ENCODE data around the gene YKT6. TPM values are rescaled to one million over a fixed set of nuclear protein-coding genes. Genes with fewer than 3 reads are reported as not detected.

YKT6 gene
- total RNA-seq, 2 donors from 2014 or later: 56.7 to 71.8 TPM

- intact Hi-C loops (cut with DNase I): no loop called here
- peak; percentile 62 for DNase-seq (ENCODE audit: low spot score)
Observed at GRCh38 chr7:44224080-44224973, 23.5 kb downstream of the YKT6 start.

GRCh38 chr7:44224974-44225565, 24.3 kb downstream of the YKT6 start:
- intact Hi-C loops (cut with DNase I): no loop called here
- DNase-seq (ENCODE audit: low spot score): no peak

DNA sequence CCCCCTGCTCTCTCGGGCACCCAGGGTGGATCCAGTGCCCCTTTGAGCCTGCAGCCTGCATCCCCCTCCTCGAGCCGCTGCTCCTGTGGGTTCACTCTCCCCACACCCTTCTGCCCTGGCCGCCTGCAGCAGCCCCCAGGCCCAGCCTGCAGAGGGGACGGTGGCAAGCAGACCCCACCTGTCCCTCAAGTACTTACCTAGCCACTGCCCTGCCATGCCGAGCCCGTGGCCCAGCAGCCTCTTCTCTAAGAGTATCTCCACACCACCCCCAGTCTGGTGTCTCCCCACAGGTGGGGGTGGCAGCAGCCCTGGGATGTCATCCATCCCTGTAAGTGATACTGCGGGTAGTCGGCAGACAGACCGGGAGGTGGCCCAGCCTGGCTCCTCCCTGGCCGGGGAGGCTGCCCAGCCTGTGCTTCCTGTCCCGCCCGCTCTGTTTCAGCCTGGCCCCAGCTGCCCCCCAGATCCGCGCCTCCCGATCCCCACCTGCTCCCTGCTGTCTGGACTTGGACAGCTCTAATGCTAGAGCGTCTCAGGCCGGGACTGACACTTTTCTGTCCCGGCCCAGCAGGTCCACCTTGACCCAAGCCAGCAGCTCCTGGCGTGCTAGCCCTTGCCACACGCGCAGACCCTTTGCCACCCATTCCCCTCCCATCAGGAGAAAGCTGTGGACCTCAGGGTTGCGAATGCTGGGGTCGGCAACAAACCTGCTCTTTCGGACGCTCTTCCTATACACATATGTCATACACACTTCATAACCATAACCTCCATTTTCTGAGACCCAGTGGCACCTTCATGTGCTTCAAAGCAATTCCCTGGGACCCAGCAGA, 25.0 kb downstream of the YKT6 start:
- DNase-seq (ENCODE audit: low spot score): no peak
- intact Hi-C loops (cut with DNase I): no loop called here

DNA sequence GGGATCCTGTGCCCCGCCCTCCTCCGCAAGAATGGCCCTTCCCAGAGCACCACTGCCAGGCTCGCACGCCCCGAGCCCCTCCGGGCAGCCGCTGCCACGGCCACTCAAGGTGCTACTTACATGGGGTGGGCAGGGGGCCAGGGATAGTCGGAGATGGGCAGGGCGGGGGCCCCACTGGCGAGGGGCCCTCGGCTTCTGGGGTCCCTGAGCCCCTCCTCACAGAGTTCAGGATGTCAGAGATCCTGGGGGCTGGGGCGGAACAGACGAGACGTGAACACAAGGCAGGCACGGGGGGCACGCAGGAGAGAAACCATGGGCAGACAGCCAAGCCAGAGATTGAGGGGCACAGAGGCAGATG, 25.6 kb downstream of the YKT6 start:
- intact Hi-C loops (cut with DNase I): no loop called here

DNA sequence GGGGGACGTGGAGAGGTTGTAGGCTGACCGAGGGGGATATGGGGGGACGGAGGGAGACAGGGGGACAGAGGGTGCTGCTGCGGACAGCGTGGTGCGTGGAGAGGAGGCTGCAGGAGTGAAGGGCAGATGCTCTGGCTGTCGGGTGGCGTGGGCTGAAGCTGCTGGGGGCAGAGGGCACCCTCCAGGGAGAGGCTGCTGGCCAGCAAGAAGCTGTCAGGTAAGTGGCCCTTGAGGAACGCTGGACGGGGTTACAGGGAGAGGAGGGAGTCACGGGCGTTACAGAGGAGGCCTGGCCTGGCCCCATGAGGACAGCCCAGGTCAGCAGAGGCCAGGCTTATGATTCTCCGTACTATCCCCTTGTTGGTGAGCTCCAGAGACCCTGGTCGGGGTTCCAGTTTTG, 27.1 kb downstream of the YKT6 start:
- DNase-seq (ENCODE audit: low spot score): no peak
- intact Hi-C loops (cut with DNase I): no loop called here

More for the DNA sequence above, 25.6 kb downstream of the YKT6 start:
- no peak for DNase-seq (ENCODE audit: low spot score)

DNA sequence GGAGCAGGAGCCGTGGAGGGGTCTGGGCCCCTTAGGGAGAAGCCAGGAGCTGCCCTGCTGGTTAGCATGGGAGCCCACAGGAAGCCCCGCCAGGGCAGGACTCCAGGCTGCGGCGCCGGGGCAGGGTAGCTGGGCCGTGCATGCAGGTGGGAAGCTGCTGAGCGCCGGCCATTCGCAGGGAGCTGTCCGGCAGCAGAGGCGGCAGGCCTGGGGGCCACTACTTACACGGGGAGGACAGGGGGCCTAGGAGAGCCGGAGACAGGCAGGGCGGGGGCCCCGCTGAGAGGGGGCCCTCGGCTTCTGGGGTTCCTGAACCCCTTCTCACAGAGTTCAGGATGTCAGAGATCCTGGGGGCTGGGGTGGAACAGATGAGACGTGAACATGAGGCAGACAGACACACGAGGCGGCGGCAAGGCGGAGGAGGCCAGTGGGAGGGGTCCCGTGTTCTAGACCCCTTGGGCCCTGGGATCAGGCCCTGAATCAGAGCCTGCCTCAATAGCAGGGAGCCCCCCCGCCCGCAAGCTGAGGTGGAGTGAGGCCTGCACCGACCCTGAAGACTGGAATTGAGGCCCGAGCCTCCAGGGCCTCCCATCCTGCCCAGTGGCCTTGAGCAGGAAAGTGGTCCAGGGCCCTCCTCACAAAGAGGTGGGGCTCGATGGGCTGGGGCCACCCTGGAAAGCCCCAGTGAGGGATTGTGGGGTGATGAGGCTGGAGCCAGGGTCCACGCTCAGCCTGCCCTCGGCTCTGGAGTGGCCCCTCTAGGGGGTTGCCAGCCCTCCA, 28.0 kb downstream of the YKT6 start:
- intact Hi-C loops (cut with DNase I): no loop called here

DNA sequence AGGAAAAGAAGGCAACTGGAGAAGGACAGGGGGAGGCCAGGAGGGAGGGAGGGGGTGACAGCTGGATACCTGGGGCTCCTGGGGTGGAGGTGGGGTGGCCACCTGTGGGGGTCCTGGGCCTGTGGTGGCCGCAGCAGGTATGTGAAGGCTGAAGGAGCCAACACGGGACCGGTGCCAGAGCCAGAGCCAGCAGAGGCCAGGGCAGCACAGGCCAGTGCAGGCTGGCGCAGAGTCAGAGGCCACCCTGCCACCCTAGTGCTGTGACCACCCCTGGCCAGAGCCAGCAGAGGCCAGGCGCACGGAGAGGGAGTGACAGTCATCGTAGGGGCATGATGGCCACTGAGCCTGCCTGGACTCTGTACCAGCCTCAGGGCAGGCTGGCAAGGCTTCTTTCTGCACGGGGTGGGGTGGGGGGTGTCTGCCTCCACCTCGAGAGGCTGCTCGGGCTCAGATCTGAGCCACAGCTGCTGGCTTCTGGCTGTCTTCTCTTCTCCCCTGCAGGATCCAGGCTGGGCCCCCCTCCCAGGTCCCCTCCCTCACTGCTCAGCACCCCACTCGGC, 28.8 kb downstream of the YKT6 start:
- intact Hi-C loops (cut with DNase I): no loop called here
- DNase-seq (ENCODE audit: low spot score): no peak

More for the DNA sequence above, 28.0 kb downstream of the YKT6 start:
- DNase-seq (ENCODE audit: low spot score): no peak

DNA sequence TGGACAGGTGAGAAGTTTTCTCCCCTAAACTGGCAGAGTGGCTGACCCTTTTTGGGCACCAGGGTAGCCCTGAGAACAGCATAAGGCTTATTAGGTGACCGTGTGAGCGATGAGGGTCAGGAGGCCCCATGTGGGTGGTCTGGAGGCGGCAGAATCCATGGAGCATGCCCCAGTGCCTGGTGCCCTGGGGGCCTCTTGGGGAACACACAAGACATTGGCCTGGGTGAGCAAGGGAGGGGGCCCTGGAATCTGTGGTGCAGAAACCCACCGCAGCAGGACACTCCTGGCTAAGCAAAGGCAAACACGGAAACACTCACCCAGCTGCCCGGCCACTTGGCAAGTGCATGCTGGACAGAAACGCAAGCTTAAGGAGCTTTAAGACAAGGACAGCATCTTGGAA, 29.5 kb downstream of the YKT6 start:
- intact Hi-C loops (cut with DNase I): no loop called here
- DNase-seq (ENCODE audit: low spot score): no peak

DNA sequence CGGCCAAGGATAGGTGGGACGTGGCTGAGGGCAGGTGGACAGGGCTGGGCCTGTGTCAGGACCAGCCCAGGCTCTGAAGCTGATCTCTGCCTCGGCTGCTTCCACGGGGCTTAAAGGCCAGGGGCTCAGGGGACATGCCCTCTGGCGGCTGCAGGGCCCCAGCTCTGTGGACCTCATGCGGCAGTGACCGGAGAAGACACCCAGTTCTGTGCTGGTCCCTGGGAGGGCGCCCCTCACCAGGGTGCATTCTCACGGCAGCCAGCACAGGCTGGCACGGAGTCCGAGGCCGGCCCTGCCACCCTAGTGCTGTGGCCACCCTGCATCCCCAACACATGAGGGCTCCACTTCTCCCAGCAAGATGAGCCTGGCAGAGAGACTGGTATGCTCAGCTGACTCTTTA, 30.3 kb downstream of the YKT6 start:
- intact Hi-C loops (cut with DNase I): no loop called here
- DNase-seq (ENCODE audit: low spot score): no peak

DNA sequence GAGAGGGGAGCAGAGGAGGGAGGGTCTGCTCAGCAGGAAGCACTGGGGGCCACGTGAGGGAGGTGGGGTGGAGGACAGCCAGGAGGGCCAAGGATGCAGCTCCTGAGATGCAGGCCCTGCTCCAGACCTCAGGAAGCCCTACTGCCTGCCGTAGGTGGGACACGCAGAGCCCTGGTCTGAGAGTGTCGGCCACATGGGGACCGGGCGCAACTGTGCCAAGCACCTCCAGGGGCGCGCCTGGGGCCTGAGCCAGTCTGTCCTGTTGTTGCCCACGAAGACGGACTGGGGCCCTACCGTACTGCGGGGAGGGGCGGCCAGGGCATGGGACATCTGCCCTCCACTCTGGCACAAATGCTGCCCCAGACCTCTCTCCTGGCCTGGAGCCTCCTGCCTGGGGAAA, 31.6 kb downstream of the YKT6 start:
- DNase-seq (ENCODE audit: low spot score): no peak
- intact Hi-C loops (cut with DNase I): no loop called here

DNA sequence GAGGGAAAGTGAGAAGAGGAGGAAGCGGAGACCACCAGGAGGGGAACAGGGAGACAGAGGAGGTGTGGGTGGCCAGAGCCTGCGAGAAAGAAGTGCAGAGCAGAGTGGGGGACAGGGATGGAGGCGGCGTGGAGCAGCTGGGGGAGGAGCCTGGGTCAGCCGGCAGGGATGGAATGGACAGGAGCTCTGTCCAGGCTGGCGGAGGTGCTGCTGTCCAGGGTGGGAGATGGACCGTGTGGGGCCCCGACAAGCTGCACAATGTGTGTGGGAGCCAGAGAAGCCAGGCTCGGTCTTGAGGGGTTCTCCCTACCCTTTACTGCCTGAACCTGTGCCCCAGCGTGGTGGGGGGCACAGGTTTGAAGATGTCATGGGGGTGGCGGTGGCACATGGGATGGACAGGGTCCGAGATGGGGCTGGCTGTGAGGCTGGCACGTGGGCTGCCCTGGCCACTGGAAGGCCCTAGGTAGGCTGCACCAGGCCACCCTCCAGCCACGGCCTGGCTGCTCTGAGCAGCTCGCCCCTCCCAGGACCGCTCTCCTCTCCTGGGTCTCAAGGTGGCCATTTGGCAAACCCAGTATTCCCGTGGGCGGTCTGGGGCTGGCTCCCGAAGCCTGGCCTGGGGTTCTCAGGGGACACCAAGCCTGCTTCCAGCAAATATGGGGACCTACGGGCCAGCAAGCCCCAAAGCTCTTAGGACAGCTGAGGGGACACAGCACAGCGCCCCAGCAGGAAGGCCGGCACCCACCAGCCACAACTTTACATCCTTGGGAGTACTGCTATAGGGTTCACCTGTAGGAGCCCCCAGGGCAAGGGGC, 32.3 kb downstream of the YKT6 start:
- DNase-seq (ENCODE audit: low spot score): no peak
- intact Hi-C loops (cut with DNase I): no loop called here

- DNase-seq (ENCODE audit: low spot score): no peak
- intact Hi-C loops (cut with DNase I): no loop called here
Observed at GRCh38 chr7:44235066-44235465, 34.3 kb downstream of the YKT6 start.

DNA sequence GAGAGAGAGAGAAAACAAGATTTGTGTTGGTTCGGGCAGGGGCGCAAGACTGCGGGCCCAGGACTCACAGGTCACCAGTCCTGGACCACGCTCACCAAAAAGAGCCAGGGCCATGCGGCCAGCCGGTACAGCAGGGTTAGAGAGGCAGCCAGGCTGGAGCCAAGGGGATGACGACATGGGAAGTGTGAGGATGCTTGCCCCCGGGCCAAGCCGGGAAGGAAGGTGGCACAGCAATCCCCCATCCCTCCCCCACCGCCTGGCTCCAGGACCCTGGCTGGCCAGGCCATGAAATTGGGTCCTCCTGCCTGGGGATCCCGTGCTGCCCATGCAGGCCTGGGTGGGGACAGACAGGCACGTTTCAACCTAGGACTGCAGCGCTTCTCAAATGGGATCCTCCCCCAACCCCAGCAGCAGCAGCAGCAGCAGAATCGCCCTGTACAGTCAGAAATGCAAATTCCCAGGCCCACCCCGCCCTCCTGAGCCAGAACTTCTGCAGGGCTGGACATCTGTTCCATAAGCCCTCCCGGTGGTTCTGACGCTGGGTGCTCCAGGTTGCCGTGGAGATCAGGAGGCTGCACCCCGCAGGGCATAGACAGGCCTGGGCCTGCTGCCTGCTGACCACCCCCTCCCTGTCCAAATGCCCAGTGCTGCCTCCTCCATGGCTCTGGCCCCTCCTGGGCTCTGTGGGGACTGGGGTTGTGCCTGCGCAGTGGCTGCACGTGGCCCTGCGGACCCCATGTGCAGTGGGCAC, 35.0 kb downstream of the YKT6 start:
- no peak for DNase-seq (ENCODE audit: low spot score)
- intact Hi-C loops (cut with DNase I): no loop called here

GRCh38 chr7:44236333-44236728, 35.6 kb downstream of the YKT6 start:
- intact Hi-C loops (cut with DNase I): no loop called here
- DNase-seq (ENCODE audit: low spot score): no peak

- intact Hi-C loops (cut with DNase I): no loop called here
- DNase-seq (ENCODE audit: low spot score): no peak
Observed at GRCh38 chr7:44237696-44238095, 36.9 kb downstream of the YKT6 start.

- no peak for DNase-seq (ENCODE audit: low spot score)
- intact Hi-C loops (cut with DNase I): no loop called here
Observed at GRCh38 chr7:44238116-44238695, 37.4 kb downstream of the YKT6 start.

DNA sequence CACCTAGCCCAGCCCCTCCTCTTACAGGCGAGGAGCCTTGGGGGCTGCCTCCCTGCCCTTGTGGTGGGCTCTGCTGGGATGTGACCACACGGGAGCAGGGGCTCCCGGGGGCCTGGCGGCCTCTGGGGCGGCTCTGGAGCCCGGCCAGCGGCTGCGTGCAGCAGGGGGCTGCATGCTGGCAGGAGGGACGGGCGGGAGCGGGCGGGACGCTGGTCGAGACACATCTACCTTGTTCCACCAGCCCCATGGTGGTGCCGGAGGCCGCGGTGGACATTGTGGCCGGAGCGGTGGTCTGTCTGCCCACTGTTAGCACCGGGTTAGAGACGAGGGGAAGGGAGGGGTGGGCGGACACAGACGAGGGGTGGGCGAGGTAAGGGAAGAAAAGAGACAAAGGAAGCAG, 38.6 kb downstream of the YKT6 start:
- intact Hi-C loops (cut with DNase I): no loop called here
- no peak for DNase-seq (ENCODE audit: low spot score)
